ENCODE data around the gene CD2BP2. TPM values are rescaled to one million over a fixed set of nuclear protein-coding genes. Genes with fewer than 3 reads are reported as not detected.

The CD2BP2 gene
- polyA plus RNA-seq, 1 donor (not counting 4 experiments of a cell fraction or from before 2014, with no cell fraction given): 49.5 TPM

DNA sequence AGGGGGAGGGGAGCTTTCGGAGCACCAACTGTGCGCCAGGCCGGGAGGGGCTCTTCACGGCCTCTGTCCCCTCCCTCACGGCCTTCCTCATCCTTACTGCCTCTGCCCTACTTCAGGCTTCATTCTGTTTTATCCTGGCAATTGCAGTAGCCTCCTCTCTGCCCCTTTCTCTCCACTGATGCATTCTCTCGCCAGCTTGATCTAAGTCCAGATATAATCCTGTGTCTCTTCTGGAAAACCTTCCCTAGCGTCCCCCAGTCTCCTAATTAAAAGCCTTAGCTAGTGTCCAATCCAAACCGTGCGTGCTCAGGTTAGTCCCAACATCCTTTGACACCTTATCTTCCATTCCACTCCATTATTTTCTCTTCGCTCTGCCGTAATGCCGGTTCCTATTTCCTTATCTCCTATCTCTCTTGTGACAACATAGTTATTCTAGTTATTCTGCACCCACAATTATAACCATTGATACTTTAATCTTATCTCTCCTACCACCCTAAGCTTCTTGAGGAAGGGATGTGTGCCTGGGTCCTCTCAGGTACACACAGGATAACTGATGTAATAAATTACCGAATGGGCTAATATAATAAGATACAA is 41.0 kb upstream of the CD2BP2 start:
- dilution Hi-C loops (cut with MboI; ENCODE audit: extremely low pct_ligation_motif_present, low sequenced_read_pairs): no loop called here
- Histone ChIP-seq H3K9me1 (ENCODE audit: control insufficient read depth, extremely low read depth, insufficient read depth, low read length) (no peaks in the 10 kb centered on the region), H3K4me3 (ENCODE audit: control insufficient read depth in 2 of 3, extremely low read depth in 1 of 3, insufficient read depth in 2 of 3, low read depth in 1 of 3, low read length in 3 of 3) (peak overlapping the region; percentile 74 to 84 (median 78)), H3K27me3 (ENCODE audit: control insufficient read depth, extremely low read depth, insufficient read depth, low read length) (no peaks in the 10 kb centered on the region), H3K9me3 (ENCODE audit: control insufficient read depth, low read depth, low read length) (no peaks in the 10 kb centered on the region), H3K27ac (ENCODE audit: control insufficient read depth, insufficient read depth, low read length) (peak overlapping the region; percentile 17), H3K36me3 (ENCODE audit: control insufficient read depth in 2 of 2, extremely low read depth in 1 of 2, insufficient read depth in 2 of 2, low read length in 2 of 2) (peaks cover 0 to 3% of the 10 kb centered on the region in 2 experiments), H4K20me1 (ENCODE audit: control insufficient read depth, extremely low read depth, insufficient read depth, low read length) (no peaks in the 10 kb centered on the region), H3K4me2 (ENCODE audit: control insufficient read depth, extremely low read depth, insufficient read depth, low read depth, low read length) (peak overlapping the region; percentile 84), H2AFZ (ENCODE audit: control insufficient read depth, low read length) (peak overlapping the region; percentile 64), H3K4me1 (ENCODE audit: control insufficient read depth, extremely low read depth, insufficient read depth, low read length) (peaks cover 12% of the 10 kb centered on the region), H3K9ac (ENCODE audit: control insufficient read depth, extremely low read depth, insufficient read depth, low read length) (peak overlapping the region; percentile 67), H3K79me2 (ENCODE audit: control insufficient read depth, insufficient read depth, low read length) (peaks cover 4% of the 10 kb centered on the region)
- no peak for FAIRE-seq
- no peak for DNase-seq (ENCODE audit: low read depth, low spot score)
- TF ChIP-seq EZH2 (IDR thresholded peaks at IDR 0.05; ENCODE audit: low read length): no peak
- TF ChIP-seq, protein P1, sequence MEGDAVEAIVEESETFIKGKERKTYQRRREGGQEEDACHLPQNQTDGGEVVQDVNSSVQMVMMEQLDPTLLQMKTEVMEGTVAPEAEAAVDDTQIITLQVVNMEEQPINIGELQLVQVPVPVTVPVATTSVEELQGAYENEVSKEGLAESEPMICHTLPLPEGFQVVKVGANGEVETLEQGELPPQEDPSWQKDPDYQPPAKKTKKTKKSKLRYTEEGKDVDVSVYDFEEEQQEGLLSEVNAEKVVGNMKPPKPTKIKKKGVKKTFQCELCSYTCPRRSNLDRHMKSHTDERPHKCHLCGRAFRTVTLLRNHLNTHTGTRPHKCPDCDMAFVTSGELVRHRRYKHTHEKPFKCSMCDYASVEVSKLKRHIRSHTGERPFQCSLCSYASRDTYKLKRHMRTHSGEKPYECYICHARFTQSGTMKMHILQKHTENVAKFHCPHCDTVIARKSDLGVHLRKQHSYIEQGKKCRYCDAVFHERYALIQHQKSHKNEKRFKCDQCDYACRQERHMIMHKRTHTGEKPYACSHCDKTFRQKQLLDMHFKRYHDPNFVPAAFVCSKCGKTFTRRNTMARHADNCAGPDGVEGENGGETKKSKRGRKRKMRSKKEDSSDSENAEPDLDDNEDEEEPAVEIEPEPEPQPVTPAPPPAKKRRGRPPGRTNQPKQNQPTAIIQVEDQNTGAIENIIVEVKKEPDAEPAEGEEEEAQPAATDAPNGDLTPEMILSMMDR (optimal IDR thresholded peaks at IDR 0.05 in 1 of 3, IDR thresholded peaks at IDR 0.05 in 1 of 3, conservative IDR thresholded peaks at IDR 0.05 in 1 of 3; ENCODE audit: extremely low read depth in 1 of 3, insufficient read depth in 2 of 3, low read length in 3 of 3): no peak

DNA sequence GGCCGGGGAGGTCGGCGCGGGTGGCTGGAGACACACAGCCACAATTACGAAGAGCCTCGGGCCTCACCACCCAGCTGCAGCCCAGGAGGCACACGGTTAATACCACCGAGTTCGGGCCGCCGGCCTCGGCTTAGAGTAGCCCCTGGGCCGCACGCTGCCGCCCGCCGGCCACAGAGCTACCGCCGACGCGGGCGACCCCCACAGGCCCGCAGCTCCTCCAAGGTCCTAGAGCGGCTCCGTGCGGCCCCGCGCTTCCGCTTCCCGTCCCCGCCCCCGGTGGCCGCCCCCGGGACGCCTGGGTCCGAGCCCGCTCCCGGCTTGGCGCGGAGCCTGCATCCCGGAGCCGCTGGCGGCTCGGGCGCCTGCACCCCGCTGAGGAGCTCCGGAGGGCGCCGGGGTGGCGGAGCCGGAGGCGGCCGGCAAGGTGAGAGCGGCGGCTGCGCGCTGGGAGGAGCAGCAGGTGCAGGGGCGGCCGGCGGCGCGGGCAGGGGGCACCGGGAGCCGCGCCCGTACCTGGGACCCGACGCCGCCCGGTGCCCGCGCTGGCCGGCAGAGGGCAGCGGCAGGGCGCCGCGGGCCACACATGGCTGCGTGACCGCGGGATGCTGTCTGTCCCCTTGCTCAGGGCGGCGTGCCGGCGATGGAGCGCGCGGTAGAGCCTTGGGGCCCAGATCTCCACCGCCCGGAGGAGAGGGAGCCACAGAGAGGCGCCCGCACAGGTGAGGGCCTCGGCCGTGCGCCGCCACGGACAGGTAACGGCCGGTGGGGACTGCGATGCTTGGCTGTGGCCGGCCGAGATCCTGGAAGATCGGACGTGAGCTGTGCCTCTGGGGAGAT is 40.3 kb upstream of the CD2BP2 start, which contains the start of gene ZNF48:
Gene ZNF48, plus strand, starts transcription at position 266 of the 837 bp plus-strand sequence. Its CDS starts 375 bp downstream, at position 641.
- H4K20me1 ChIP-seq (ENCODE audit: control insufficient read depth, extremely low read depth, insufficient read depth, low read length): no peaks in the 10 kb centered on the region
- peaks cover 4% of the 10 kb centered on the region for H3K79me2 ChIP-seq (ENCODE audit: control insufficient read depth, insufficient read depth, low read length)
- peaks cover 12% of the 10 kb centered on the region for H3K4me1 ChIP-seq (ENCODE audit: control insufficient read depth, extremely low read depth, insufficient read depth, low read length)
- no peaks in the 10 kb centered on the region for H3K27me3 ChIP-seq (ENCODE audit: control insufficient read depth, extremely low read depth, insufficient read depth, low read length)
- no peaks in the 10 kb centered on the region for H3K9me3 ChIP-seq (ENCODE audit: control insufficient read depth, low read depth, low read length)
- TF ChIP-seq, protein P1 (optimal IDR thresholded peaks at IDR 0.05 in 1 of 3, IDR thresholded peaks at IDR 0.05 in 1 of 3, conservative IDR thresholded peaks at IDR 0.05 in 1 of 3; ENCODE audit: extremely low read depth in 1 of 3, insufficient read depth in 2 of 3, low read length in 3 of 3): peak in 2 of 3 experiments; percentile 19 to 62
- no peak for TF ChIP-seq EZH2 (IDR thresholded peaks at IDR 0.05; ENCODE audit: low read length)
- DNase-seq (ENCODE audit: low read depth, low spot score): no peak
- dilution Hi-C loops (cut with MboI; ENCODE audit: extremely low pct_ligation_motif_present, low sequenced_read_pairs): no loop called here
- peak within 1 kb of the TSS; percentile 17 for H3K27ac ChIP-seq (ENCODE audit: control insufficient read depth, insufficient read depth, low read length)
- H3K9me1 ChIP-seq (ENCODE audit: control insufficient read depth, extremely low read depth, insufficient read depth, low read length): no peaks in the 10 kb centered on the region
- H3K4me3 ChIP-seq (ENCODE audit: control insufficient read depth in 2 of 3, extremely low read depth in 1 of 3, insufficient read depth in 2 of 3, low read depth in 1 of 3, low read length in 3 of 3): peak within 1 kb of the TSS; percentile 74 to 84 (median 78)
- H3K4me2 ChIP-seq (ENCODE audit: control insufficient read depth, extremely low read depth, insufficient read depth, low read depth, low read length): peak within 1 kb of the TSS; percentile 84
- H3K36me3 ChIP-seq (ENCODE audit: control insufficient read depth in 2 of 2, extremely low read depth in 1 of 2, insufficient read depth in 2 of 2, low read length in 2 of 2): peaks cover 0 to 3% of the 10 kb centered on the region in 2 experiments
- peak within 1 kb of the TSS; percentile 67 for H3K9ac ChIP-seq (ENCODE audit: control insufficient read depth, extremely low read depth, insufficient read depth, low read length)
- peak within 1 kb of the TSS; percentile 71 for H2AFZ ChIP-seq (ENCODE audit: control insufficient read depth, low read length)
- FAIRE-seq: no peak

All from keratinocyte (primary cell).